ENCODE results near the gene NAB2. TPM values are rescaled to one million over a fixed set of nuclear protein-coding genes. Genes with fewer than 3 reads are reported as not detected.

Gene NAB2
- polyA plus RNA-seq, 2 of the 4 experiments (the other 2 are of a cell fraction): 8.6 to 9.8 TPM

DNA sequence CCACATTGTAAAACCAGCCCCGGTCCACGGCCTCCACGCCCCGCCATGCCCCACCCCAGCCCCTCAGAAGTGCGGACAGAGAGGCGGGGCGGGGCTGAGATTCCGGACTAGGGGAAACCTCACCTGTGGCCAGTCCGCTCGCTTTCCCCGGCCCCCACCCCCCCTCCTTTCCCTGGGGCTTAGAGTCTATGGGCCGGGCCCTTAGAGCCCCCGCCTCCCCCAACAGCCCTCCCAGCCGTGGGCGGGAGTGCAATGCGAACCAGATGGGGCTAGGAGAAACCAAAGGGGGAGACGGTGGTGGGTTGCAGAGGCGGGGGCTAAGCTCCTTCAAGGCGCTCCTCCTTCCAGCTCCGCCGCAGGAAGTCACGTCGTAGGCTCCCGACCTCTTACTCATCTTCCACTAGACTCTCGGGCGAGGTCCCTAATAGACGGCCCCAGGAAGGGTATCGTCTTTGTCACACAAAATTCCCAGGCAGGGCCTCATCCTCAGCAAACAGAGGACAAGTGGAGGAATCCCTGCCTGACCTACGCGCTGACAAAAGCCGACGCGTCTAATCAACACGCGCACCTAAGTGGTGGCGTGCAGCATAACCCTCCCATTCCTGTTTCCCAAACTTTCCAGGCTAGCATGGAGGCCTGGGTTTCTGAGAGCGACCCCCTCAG, 1.1 kb upstream of the NAB2 start:
- peak overlapping the region; percentile 96 to 100 for H3K27ac ChIP-seq
- DNase-seq (ENCODE audit: low read depth in 1 of 2, low spot score in 1 of 2): peak; percentile 78 to 94
- ATAC-seq: peak; percentile 55 to 69
- ChIA-PET POLR2A (interaction anchor here (0.6 to 6.8 kb wide), 11 partner anchors 9 to 458 kb away, joined by 3 to 143 read pairs (median 5); partner anchors contain the start of genes BAZ2A, NACA, NEMP1 and STAT6), CTCF (interaction anchor here (1.0 to 18.3 kb wide), 4 partner anchors 9 to 26 kb away, joined by 4 to 330 read pairs (median 80); partner anchors contain the start of genes NEMP1 and STAT6)
- WGBS (ENCODE audit: missing lambda C conversion rate): 3% methylated on average over 23 of the region's 37 CpGs
- TF ChIP-seq BHLHE40 (IDR thresholded peaks at IDR 0.05; ENCODE audit: low read depth, low read length) (peak; percentile 40; the same call in 1 of the 2 replicates), ZNF302 (CRISPR knock-in tag; IDR thresholded peaks at IDR 0.05) (no peak), TFCP2L1 (CRISPR knock-in tag; IDR thresholded peaks at IDR 0.05) (0 out of 2 replicates have a peak, but pooled peaks have one; percentile 30), JUN (IDR thresholded peaks at IDR 0.05) (peak; percentile 39 to 42; a peak in 2 of 5 replicates), NPAS2 (CRISPR knock-in tag; IDR thresholded peaks at IDR 0.05; ENCODE audit: borderline replicate concordance) (no peak), HDAC2 (IDR thresholded peaks at IDR 0.05) (no peak), MYC (IDR thresholded peaks at IDR 0.05; ENCODE audit: borderline replicate concordance, low read length) (0 out of 2 replicates have a peak, but pooled peaks have one; percentile 2), POLR2A (IDR thresholded peaks at IDR 0.05; ENCODE audit: low read length) (peak; percentile 39), HMGXB4 (CRISPR knock-in tag; IDR thresholded peaks at IDR 0.05; ENCODE audit: borderline replicate concordance) (no peak), FOSL2 (IDR thresholded peaks at IDR 0.05) (no peak), FOSL2 (CRISPR knock-in tag; IDR thresholded peaks at IDR 0.05) (peak; percentile 46), TP53 (CRISPR knock-in tag; IDR thresholded peaks at IDR 0.05) (no peak; the same call in 1 of the 2 replicates), FOXS1 (CRISPR knock-in tag; IDR thresholded peaks at IDR 0.05) (0 out of 2 replicates have a peak, but pooled peaks have one; percentile 8), ZFP36 (IDR thresholded peaks at IDR 0.05; ENCODE audit: borderline replicate concordance, partially characterized antibody) (no peak), E2F6 (IDR thresholded peaks at IDR 0.05; ENCODE audit: borderline replicate concordance, low read depth) (no peak), RARB (CRISPR knock-in tag; IDR thresholded peaks at IDR 0.05) (no peak), RCOR1 (IDR thresholded peaks at IDR 0.05; ENCODE audit: low read depth, low read length) (no peak), SREBF2 (IDR thresholded peaks at IDR 0.05) (no peak)
- TF ChIP-seq, protein P1, sequence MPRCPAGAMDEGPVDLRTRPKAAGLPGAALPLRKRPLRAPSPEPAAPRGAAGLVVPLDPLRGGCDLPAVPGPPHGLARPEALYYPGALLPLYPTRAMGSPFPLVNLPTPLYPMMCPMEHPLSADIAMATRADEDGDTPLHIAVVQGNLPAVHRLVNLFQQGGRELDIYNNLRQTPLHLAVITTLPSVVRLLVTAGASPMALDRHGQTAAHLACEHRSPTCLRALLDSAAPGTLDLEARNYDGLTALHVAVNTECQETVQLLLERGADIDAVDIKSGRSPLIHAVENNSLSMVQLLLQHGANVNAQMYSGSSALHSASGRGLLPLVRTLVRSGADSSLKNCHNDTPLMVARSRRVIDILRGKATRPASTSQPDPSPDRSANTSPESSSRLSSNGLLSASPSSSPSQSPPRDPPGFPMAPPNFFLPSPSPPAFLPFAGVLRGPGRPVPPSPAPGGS (IDR thresholded peaks at IDR 0.05): 0 out of 3 replicates have a peak, but pooled peaks have one; percentile 9
- TF ChIP-seq, protein P2, sequence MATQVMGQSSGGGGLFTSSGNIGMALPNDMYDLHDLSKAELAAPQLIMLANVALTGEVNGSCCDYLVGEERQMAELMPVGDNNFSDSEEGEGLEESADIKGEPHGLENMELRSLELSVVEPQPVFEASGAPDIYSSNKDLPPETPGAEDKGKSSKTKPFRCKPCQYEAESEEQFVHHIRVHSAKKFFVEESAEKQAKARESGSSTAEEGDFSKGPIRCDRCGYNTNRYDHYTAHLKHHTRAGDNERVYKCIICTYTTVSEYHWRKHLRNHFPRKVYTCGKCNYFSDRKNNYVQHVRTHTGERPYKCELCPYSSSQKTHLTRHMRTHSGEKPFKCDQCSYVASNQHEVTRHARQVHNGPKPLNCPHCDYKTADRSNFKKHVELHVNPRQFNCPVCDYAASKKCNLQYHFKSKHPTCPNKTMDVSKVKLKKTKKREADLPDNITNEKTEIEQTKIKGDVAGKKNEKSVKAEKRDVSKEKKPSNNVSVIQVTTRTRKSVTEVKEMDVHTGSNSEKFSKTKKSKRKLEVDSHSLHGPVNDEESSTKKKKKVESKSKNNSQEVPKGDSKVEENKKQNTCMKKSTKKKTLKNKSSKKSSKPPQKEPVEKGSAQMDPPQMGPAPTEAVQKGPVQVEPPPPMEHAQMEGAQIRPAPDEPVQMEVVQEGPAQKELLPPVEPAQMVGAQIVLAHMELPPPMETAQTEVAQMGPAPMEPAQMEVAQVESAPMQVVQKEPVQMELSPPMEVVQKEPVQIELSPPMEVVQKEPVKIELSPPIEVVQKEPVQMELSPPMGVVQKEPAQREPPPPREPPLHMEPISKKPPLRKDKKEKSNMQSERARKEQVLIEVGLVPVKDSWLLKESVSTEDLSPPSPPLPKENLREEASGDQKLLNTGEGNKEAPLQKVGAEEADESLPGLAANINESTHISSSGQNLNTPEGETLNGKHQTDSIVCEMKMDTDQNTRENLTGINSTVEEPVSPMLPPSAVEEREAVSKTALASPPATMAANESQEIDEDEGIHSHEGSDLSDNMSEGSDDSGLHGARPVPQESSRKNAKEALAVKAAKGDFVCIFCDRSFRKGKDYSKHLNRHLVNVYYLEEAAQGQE (IDR thresholded peaks at IDR 0.05): no peak
- TF ChIP-seq, protein P3, sequence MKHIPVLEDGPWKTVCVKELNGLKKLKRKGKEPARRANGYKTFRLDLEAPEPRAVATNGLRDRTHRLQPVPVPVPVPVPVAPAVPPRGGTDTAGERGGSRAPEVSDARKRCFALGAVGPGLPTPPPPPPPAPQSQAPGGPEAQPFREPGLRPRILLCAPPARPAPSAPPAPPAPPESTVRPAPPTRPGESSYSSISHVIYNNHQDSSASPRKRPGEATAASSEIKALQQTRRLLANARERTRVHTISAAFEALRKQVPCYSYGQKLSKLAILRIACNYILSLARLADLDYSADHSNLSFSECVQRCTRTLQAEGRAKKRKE (CRISPR knock-in tag; IDR thresholded peaks at IDR 0.05; ENCODE audit: low read depth): no peak
- no peak for FAIRE-seq
- H3K9me3 ChIP-seq: no peaks in the 10 kb centered on the region
- peaks cover 19% of the 10 kb centered on the region for H3K4me1 ChIP-seq
- peak overlapping the region; percentile 89 for H3K4me3 ChIP-seq
- H3K4me2 ChIP-seq: peak overlapping the region; percentile 99

All from A549 (cell line).